Medulla oblongata (tissue), 1 donor: ENCODE data around the gene MIB1.

Experiments used
- DNase-seq: peaks from one replicate; pipeline ENCODE4 v3.0.0-alpha.2; 2015; ENCODE audit errors: extremely low spot score

MIB1 gene

DNA sequence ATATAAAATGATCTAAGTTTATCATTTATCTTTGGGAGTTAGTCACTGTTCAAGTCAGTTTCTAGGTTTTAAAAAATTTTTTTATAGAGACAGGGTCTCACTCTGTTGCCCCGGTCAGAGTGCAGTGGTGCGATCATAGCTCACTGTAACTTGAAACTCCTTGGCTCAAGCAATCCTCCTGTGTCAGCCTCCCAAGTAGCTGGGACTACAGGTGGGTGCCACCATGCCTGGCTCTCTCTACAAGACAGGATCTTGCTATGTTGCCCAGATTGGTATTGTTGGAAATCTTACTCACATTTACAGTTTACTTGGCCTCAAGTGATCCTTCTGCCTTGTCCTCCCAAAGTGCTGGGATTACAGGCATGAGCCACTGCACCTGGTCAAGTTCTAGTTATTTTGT is 74.5 kb downstream of the MIB1 start:
- no peak for DNase-seq

DNA sequence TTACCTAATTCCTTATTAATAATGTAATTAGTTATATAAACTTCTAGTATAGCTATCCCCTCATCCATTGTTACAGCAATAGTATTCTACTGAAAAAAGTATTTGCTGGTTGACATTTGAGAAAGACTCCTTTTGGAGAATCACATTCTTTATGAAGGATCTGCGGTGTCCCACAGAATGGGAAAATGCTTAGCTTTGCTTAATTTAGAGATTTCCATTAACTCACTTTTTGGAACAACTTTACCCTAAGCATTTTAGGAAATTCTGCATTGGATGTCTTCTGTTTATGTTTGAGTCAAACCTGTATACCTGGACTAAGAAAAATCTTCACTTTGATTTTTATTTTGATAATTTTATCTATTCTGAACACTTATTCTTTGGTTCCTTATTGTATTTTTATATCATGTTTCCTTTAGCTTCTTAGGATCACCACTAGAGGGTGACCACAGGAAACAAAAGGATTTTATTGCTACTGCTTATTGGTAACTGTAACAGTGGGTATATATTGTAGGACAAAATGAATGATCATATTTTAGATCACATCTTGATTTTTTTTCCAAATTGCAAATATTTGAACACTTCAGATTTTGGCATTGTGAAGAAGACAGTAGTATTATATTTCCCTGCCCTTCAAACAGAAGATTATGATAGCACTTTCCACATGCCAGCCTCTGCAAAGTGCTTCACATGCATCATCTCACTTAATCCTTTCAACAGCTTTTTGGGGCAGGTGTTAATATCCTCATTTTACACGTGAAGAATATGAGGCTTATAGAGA is 79.6 kb downstream of the MIB1 start:
- DNase-seq: peak; percentile 12

DNA sequence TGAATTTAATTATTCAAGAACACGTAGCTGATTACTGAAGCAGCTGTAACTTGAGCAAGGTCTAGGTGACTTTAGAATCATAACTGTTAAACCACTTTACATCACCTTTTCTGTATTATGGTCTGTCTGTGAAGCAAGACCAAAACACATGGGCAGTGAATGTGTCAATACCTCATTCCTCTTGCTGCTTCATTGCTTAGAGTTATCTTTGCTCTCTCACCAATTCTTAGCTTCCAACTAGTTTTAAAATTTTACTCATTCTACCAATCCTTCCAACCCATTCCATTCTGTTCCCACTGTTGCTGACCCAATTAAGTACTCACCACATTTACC is 80.2 kb downstream of the MIB1 start:
- no peak for DNase-seq

DNA sequence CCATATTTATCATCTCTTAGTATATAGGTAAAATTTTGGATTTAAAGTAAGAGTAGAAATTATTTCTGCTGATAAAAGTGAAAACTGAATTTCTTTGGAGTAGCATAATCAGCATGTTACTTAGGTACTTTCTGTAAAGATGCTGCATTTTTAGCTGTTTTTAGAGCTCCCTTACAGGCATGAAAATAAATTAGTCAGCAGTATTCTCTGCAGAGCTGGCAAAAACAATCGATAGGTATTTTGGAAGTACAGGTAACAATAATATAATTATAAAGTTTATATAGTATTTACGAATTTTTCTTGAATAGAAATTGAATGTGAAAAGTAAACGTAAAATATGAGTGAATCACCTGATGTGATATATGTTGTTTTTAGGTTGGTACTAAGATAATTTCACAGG is 83.3 kb downstream of the MIB1 start:
- DNase-seq: no peak

DNA sequence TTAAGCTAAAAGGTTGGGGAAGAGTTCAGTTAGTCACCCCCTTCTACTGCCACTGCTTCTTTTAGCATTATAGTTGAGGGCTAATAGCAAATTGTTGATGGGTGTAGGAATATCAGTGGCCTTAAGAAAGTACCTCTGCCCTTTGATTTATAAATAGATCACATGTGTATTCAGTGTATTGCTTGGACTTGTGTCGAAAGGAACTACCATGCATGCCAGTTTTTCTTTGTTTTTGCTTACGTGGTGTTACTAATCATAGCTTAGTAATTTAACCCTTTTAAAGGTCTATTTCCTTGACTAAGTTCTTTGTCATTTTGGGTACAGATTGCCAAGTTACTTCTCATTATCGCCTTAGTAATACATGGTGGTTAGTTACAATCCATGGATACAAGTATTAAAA is 85.6 kb downstream of the MIB1 start:
- no peak for DNase-seq

DNA sequence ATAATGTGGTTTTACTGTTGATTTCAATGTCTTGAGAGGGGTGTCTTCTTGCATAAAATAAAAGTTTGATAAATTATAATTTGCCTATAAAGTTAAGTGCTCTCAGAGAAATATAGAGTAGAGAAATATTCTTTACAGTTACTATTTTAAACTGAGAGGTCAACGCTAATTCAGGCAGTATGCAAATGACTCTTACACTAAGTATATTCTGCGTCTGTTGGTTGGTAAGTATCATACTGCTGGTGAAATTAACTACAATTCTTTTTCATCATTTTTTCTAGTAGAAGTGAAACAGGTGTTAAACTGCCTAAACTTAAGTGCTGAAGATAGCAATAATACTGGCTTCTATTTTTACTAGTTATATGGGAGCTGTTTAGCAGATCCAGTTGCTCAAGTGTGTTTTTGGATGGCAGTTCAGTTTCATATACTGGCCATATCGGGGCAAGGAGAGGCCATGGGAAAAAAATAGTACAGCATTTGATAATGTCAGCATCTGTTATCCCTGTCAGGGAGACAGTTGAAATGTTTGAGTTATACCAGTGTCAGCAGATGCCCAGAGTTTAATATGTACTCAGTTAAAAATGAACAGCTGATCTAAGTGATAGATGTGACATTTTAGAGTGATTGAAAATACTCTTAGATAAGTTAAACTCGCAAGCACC is 86.2 kb downstream of the MIB1 start:
- DNase-seq: no peak

DNA sequence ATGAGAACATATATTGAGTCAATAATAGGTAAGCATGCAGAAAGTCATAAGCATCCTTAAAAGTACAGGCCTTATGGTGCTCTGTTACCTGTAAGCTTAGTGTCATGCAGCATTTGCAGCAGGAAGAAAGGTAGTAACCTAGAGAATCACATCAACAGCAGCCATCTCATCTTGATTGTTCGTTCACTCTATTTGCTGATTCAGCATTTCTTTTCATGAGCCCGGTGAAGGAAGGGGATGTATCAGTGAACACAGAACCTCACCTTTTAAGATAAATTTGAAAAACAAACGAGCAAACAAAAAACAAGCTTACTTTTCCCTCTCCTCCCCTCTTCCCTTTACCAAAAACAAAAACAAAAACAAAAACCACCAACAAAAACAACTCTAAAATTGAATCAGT is 89.9 kb downstream of the MIB1 start:
- DNase-seq: no peak

DNA sequence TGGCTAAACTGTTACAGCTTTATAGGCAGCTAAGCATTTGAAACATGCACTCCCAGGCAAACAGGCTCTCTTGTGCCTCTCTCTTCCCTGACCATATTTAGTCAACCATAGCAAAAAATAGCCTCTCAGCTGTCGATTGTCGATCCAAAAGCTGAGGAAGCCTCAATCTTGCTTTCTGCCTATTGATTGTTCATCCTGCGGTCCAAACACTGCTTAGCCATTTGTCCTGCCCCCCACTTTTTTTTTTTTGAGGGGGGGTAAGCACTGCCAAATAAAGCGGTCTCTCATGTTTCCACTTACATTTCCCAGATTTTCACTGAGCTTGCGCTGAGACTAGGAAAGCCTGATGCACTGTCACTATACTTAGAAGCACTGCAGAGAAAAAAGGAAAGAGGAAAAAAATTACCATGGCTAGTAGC is 90.8 kb downstream of the MIB1 start:
- peak; percentile 7 for DNase-seq

DNA sequence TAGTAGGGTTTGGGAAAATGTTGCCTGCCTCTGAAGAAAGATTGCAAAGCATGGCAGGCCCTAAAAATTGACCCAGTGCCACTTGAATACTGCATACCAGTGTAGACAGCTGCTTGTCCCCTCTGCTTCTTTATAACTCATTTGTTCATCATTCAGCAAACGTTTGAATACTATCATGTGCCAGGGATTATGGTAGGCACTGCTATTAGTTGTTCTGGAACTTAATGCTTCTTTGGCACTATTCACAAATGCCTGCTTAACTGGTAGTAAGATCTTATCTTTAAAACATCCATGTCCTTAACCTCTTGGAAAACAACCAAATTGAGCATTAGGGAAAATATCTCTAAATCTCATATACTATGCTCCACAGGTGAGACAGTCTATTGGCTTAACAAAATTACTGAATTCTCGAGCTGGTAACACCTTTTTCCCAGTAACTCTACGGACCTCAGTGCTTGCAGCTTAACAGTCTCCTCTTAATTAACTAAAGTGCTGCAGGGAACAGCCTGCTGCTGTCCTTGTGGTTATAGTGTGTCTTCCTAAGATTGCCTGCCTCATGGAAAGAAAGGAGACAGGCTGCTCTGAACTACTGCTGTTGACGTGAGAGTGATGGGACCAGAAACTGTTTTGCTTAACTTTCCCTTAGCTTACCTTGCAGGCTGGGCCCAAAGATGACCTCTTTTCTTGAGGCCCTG is 93.2 kb downstream of the MIB1 start:
- no peak for DNase-seq

DNA sequence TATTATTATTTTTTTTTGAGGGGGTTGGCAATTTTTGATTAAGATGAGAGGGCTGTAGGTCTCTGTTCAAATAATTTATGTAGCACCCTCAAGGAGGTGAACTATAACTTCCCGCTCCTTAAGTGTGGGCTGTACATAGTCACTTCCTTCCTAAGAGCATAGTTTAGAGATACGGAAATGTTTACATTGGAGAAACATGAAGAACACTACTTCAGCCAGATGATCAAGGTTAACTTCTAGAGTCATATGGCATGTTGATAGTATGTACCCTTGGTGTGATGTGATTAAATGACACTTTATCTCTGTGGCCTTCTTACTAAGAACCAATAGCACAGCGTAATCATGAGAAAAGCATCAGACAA is 93.7 kb downstream of the MIB1 start:
- DNase-seq: no peak

DNA sequence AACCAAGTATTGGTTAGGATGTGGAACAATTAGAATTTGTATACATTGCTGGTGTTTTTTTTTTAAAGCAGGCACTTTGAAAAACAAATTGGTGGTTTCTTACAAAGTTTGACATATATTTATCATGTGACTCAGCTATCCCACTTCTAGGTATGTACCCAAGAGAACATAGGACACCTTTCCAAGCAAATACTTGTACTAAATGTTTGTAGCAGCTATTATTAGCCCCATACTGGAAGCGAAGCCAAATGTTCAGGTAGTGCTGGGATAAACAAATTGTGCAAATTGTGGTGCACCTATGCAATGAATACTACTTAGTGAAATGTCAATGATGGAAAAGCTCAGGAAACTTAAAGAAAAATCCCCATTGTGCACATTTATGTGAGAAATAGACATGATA is 101.0 kb downstream of the MIB1 start:
- no peak for DNase-seq

DNA sequence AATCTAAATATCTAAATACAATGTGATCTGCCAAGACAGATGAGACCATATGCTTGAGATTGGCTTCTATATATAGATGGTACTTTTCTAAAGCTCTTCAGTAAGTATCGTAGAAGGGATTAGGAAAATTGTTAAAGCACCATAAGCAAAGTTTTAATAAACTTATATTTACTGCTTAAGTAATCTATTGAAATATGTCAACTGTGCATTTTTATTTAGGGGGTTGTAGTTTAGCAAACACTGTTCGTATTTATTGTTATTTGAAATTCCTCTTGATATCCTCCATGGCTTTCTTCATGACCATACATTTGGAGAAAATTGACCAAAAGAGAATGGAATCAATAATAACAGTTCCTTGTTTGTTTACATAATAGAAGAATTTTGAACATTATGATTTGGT is 102.7 kb downstream of the MIB1 start:
- no peak for DNase-seq

DNA sequence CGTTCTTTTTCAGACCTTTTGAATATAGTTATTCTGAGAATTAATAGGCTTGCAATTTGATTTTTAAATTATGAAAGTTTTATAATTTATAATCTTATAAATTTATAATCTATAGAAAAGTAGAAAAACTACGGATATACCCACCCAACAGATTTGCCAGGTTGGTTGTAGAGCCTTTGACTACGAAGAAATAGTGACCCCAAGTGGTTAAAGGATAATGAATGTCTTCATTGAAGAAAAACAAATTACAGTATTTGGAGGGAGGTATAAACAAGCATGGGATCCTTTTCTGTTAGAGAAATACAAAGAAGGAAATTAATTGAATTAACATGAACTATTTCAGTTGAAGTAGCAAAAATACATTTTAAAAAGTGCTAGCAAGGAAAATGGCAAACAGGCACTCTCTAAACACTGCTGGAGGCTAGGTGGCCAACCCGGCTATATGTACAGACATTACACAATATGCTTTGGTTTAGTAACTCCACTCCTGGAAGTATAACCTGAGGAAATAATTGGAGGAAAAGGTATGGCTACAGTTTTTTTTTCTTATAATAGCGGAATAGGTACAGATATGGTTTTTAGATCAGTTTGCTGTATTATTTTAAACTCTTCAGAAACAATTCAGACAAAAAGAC is 110.9 kb downstream of the MIB1 start:
- peak; percentile 61 for DNase-seq

DNA sequence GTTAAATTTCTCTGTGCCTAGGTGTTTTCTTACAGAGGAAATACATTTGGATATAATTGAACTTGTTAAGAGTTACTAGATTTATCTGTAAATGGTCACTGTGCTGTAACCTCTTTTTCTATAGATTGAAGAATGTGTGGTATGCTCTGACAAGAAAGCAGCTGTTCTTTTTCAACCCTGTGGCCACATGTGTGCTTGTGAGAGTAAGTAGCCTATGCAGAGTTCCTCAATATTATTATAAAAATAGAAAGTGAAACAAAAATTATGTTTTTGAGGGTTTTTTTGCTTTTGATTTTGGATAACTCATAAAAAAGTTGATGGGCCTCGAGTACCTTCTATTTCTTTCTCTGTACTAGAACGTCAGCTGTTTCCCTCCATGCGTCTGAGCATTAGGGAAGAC is 112.4 kb downstream of the MIB1 start:
- DNase-seq: no peak

DNA sequence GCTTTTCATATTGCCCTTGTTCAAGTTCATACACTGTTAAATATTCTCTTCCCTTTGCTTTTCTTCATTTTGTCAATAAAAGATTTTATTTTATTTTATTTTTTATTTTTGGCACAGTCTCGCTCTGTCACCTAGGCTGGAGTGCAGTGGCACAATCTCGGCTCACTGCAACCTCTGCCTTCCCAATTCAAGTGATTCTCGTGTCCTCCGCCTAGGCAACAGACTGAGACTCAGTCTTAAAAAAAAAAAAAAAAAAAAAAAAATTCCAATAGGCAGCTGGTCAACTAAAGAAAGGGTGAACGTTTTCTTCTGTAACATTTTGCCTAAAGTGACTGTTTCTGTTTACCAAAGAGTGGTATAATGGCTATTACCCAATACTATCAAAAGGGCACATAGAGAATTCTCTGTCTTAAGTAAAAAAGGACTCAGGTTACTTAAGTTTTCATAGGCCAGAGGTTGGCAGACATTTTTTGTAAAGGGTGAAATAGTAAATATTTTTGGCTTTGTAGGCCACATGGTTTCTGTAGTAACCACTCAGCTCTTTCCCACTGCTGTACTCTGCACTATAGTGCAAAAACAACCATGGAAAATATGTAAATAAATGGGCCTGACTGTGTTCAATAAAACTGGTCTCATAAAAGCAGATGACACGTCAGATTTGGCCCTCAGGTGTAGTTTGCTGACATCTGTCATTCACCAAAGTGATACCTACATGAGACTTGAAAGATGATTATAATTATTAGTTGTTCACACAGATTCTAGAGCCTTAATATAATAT is 113.4 kb downstream of the MIB1 start:
- DNase-seq: no peak

DNA sequence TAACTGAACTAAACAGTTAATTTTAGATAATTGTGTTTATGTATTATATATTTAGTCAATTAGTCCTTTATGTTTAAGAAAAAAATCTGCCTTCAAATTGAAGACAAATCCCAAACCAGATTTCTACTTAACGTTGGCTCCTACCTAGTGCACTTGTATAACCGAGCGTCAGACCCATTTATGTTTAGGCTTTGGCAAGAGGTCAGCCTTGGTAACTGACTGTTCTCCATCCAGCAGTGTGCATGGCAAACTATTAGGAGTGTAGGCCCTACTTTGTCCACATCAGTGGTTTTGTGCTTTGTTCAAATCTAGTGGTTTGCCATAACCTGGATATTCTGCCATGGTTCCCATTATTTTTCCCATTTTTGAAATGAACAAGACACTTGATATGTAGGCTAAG is 114.8 kb downstream of the MIB1 start:
- no peak for DNase-seq

DNA sequence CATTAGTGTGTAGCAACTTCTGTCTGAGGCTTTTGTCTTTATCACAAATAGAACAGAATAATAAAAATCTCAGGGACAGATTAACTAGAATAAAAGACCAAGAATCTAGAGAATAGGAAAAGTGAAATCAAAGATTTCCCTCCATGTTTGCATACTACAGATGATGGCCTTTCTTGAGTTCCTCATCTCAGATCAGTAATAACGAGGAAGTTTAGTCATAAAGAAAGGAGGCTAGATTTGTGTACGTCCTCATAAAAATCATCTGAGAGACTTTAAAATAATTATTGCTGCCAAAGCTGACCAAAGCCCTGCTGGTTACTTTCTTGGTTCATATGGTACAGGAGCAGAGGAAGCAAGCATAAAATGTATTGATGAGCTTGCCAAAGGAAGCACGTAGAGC is 117.3 kb downstream of the MIB1 start:
- no peak for DNase-seq

DNA sequence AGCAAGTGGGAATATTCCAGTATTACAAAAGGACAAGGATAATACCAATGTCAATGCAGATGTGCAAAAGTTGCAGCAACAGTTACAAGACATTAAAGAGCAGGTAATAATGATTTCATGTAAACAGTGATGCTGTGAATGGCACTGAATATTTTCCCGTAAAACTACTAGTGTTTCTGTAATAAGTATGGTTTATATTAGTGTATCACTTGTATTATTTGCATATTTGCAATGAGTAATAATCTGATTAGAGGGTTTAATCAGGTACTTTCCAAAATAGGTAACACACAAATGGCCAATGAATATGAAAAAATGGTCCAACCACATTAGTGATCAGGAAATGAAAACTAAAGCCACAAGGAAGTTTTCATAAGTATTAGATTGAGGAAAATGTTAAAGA is 118.0 kb downstream of the MIB1 start:
- no peak for DNase-seq

DNA sequence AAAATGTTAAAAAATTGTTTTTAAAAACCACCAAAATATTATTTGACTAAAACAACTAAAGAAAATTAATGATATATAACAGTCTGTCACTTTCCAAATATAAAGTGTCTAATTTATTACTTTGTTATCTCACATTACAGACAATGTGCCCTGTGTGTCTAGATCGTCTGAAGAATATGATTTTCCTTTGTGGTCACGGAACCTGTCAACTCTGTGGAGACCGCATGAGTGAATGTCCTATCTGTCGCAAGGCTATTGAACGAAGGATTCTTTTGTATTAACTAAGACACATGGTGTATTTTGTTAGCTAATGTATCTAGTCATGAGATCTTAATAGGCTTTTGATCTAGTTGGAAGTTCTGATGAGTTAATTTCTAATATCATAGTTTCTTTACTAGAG is 123.8 kb downstream of the MIB1 start:
- DNase-seq: no peak

DNA sequence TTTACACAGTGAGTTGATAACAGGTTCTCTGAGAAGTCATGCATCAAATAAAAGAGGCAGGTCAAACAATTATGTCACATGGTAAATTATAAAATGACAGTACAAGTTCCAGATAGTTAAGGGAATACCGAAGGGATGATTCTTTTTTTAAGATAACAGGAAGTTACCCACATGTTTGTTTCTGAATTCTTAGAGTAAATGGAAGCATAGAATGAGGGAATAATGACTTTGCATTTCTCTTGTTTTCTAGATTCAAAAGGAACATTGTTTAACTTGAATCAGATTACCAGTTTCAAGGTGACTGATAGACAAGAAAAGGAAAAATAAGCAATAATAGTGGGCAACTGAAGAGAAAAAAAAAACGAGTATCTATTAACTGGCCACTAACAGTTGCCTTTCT is 124.5 kb downstream of the MIB1 start:
- no peak for DNase-seq

DNA sequence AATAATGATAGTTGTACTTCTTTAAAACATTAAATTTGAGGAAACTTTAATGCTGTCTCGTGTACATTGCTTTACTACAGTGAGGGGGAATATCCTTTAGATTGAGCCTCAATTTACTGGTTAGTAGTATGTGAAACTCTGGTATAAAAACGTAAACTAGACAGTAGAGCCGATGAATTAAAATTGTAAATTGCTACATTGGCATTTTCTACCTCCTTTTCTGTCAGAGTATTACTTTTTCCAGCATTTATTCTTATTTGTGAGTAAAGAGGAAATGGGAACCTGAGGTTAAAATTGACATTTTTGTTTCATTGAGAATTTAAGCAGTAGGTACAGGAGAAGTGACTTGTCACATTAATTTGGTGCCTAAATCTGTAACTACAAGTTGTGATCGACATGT is 128.2 kb downstream of the MIB1 start:
- no peak for DNase-seq

DNA sequence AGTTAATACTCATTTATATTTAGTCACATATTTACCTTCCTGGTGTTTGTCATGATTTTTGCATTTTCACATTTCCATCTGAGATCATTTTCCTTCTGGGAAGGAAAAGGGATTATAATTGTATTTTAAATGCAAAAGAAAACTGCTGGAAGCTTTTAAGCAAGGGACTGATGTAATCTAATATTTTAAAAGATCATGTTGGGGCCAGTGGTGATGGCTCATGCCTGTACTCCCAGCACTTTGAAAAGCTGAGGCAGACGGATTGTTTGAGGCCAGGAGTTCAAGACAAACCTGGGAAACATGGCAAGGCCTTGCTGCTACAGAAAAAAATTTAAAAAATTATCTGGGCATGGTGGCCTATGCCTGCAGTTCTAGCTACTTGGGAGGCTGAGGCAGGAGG is 149.0 kb downstream of the MIB1 start:
- no peak for DNase-seq
